ENCODE results near the gene YIPF6.
"Not testable (repeated sequence)": the region's sequence is repeated elsewhere in the genome, so short reads cannot be mapped to it uniquely, and the experiment has no call there.

The YIPF6 gene

GRCh38 chrX:68498508-68499379, at the start of gene YIPF6:
YIPF6 (plus strand) TSS chrX:68499051; CDS start chrX:68499067, 16 bp downstream.
- peak; percentile 71 for DNase-seq (ENCODE audit: low spot score)

GRCh38 chrX:68451720-68452119, 47.1 kb upstream of the YIPF6 start:
- no peak for DNase-seq (ENCODE audit: low spot score)

GRCh38 chrX:68454476-68455150, 44.2 kb upstream of the YIPF6 start:
- DNase-seq (ENCODE audit: low spot score): no peak

- DNase-seq (ENCODE audit: low spot score): no peak
These were observed 43.7 kb upstream of the YIPF6 start for GRCh38 chrX:68455151-68455510.

GRCh38 chrX:68461093-68461492, 37.8 kb upstream of the YIPF6 start:
- no peak for DNase-seq (ENCODE audit: low spot score)

GRCh38 chrX:68461576-68461975, 37.3 kb upstream of the YIPF6 start:
- no peak for DNase-seq (ENCODE audit: low spot score)

GRCh38 chrX:68462197-68462596, 36.7 kb upstream of the YIPF6 start:
- DNase-seq (ENCODE audit: low spot score): no peak

GRCh38 chrX:68462653-68463052, 36.2 kb upstream of the YIPF6 start:
- no peak for DNase-seq (ENCODE audit: low spot score)

GRCh38 chrX:68463880-68464279, 35.0 kb upstream of the YIPF6 start:
- no peak for DNase-seq (ENCODE audit: low spot score)

- DNase-seq (ENCODE audit: low spot score): no peak
These were observed 34.1 kb upstream of the YIPF6 start for GRCh38 chrX:68464796-68465195.

- DNase-seq (ENCODE audit: low spot score): no peak
These were observed 17.9 kb upstream of the YIPF6 start for GRCh38 chrX:68480969-68481368.

GRCh38 chrX:68486198-68486597, 12.7 kb upstream of the YIPF6 start:
- DNase-seq (ENCODE audit: low spot score): not testable (repeated sequence)

GRCh38 chrX:68487254-68487653, 11.6 kb upstream of the YIPF6 start:
- DNase-seq (ENCODE audit: low spot score): no peak

- DNase-seq (ENCODE audit: low spot score): no peak
These were observed 10.9 kb upstream of the YIPF6 start for GRCh38 chrX:68487924-68488323.

- no peak for DNase-seq (ENCODE audit: low spot score)
These were observed 10.2 kb upstream of the YIPF6 start for GRCh38 chrX:68488657-68489056.

GRCh38 chrX:68490644-68491043, 8.2 kb upstream of the YIPF6 start:
- peak; percentile 53 for DNase-seq (ENCODE audit: low spot score)

- DNase-seq (ENCODE audit: low spot score): no peak
These were observed 6.3 kb upstream of the YIPF6 start for GRCh38 chrX:68492583-68492982.

GRCh38 chrX:68493776-68494175, 5.1 kb upstream of the YIPF6 start:
- DNase-seq (ENCODE audit: low spot score): not testable (repeated sequence)

GRCh38 chrX:68498044-68498507, 775 bp upstream of the YIPF6 start:
- no peak for DNase-seq (ENCODE audit: low spot score)

GRCh38 chrX:68499543-68500504, 973 bp downstream of the YIPF6 start:
- no peak for DNase-seq (ENCODE audit: low spot score)

- no peak for DNase-seq (ENCODE audit: low spot score)
These were observed 5.2 kb downstream of the YIPF6 start for GRCh38 chrX:68503836-68504636.
